ENCODE results near the gene RSPH6A.

DNA sequence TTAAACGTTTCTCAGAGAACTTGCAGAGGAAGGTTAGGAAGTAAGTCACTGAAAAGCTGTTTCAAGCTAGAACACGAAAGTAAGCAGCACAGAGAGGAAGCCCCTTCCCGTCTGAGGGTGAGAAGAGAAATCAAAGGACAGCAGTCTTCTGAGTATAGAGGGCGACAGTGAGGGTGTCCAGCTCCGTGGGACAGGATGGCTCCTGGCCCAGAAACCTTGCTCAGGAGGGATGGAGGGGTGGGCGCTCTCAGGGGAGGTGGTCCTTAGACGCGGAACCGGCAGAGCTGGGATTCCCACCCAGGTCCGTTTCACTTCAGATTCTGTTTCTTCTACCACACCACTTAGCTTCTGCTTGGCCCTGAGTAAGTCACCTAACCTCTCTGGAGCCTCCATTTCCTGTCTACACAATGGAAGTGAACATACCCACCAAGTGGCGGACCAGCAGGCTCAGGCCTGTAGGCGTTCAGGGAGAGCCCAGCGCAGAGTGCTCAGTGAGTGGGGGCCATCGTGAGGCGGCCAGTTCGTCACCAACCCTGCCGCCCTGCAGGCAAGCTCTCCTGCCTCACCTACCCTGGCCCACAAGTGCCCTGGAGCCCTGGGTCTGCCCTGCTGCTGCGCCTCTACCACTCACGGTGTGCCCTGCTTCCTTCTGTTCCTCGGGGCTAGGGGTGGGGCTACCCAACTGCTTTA is 5.5 kb upstream of the RSPH6A start:
- TF ChIP-seq, protein P1, sequence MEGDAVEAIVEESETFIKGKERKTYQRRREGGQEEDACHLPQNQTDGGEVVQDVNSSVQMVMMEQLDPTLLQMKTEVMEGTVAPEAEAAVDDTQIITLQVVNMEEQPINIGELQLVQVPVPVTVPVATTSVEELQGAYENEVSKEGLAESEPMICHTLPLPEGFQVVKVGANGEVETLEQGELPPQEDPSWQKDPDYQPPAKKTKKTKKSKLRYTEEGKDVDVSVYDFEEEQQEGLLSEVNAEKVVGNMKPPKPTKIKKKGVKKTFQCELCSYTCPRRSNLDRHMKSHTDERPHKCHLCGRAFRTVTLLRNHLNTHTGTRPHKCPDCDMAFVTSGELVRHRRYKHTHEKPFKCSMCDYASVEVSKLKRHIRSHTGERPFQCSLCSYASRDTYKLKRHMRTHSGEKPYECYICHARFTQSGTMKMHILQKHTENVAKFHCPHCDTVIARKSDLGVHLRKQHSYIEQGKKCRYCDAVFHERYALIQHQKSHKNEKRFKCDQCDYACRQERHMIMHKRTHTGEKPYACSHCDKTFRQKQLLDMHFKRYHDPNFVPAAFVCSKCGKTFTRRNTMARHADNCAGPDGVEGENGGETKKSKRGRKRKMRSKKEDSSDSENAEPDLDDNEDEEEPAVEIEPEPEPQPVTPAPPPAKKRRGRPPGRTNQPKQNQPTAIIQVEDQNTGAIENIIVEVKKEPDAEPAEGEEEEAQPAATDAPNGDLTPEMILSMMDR (IDR thresholded peaks at IDR 0.05) = no peak
- no peak for TF ChIP-seq POLR2A (IDR thresholded peaks at IDR 0.05)
